HG03442 (cell line): ENCODE measurements around the gene B4GALNT1.
"Not testable (repeated sequence)": the region's sequence is repeated elsewhere in the genome, so short reads cannot be mapped to it uniquely, and the experiment has no call there.

Experiments
- ATAC-seq: cut with Tn5 transposase; IDR thresholded peaks from one replicate; pipeline ENCODE4 v1.9.1; 2021; ENCODE audit warnings: mild to moderate bottlenecking, moderate library complexity; ENCODE audit not compliant: unreplicated experiment

Gene B4GALNT1

GRCh38 chr12:57621497-57622292 is 11.3 kb downstream of the B4GALNT1 start:
- peak; percentile 51 for ATAC-seq

GRCh38 chr12:57620936-57621496 is 12.0 kb downstream of the B4GALNT1 start:
- no peak for ATAC-seq

GRCh38 chr12:57620245-57620935 is 12.6 kb downstream of the B4GALNT1 start:
- ATAC-seq = no peak

- ATAC-seq = no peak
These were observed 13.4 kb downstream of the B4GALNT1 start for GRCh38 chr12:57619434-57620244.

DNA sequence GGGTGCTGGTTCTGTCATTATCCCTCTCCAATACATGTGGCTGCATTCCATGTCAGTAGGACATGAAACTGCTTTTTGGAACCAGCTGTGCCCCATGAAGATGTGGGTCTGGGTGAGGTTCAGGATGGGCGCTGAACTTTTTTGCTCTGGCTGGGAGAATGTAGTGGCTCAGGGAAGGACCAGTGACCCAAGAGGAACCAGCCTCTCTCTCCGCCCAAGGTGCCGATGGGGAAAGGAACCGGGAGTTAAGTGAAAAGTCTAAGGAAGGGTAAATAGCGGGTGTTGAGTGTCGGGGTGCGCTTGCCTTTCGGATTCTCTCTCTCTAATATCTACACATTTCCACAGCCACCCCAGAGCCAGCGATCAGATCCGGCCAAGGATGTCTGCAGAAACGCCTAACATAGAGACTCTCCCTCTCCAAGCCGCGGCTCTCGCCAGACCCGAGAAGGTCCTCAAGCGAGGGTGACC is 14.0 kb downstream of the B4GALNT1 start:
- ATAC-seq = no peak

DNA sequence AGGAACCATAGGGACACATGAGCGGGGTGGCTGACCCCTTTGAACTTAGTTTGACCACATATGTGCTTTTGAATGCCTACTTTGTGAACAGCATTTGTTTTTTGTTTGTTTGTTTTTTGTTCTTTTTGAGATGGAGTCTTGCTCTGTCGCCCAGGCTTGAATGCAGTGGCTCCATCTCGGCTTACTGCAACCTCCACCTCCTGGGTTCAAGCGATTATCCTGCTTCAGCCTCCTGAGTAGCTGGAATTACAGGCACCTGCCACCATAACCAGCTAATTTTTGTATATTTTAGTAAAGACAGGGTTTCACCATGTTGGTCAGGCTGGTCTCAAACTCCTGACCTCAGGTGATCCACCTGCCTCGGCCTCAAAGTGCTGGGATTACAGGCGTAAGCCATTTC is 14.6 kb downstream of the B4GALNT1 start:
- ATAC-seq = not testable (repeated sequence)

DNA sequence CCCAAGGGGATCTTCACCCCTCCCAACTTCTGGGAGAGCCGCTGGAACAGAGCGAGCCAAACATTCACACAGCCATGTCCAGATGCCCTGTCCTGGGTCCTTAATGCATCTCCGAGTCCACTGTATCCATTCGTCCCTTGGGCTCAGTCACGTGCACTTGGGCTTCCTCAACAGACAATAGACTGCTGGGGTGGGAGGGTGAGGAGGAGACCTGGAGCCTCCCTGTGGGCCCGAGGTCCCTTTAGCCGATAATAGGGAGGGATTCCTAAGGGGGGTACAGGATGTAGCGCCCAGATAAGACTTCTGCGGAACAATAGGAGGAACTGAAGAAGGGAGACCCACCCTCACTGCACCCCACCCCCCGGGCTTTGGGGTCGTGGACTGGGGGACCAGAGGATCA is 15.1 kb downstream of the B4GALNT1 start:
- no peak for ATAC-seq

DNA sequence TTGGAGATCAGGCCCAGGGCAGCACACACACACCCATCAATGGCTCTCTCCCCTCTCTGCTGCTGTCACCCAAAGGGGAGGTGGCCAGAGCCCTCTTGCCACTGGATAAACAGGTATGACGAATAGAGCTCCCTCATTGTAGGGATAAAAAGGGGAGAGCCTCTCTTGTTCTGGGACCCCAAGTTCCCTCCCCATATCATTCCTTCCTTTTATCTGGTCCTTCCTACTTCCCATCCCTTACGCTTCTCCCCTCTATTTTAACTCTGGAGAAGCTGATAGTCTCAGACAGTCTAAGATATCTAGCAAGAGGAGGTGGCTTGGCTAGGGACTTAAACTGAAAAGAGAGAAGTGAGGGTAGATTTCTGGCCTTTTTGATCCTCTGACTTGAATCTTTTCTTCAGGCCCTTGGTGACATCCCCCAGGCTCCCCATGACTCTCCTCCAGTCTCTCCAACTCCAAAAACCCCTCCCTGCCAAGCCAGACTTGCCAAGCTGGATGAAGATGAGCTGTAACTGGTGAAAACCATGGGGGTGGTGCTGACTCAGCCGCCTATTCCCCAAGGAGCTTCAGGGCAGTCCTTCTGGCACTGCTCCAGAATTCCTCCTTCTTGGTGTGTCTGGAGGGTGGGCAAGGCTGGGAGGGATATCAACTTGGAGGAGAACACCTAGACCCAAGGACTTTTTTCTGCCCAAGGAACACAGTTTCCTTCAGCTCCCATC is 16.5 kb downstream of the B4GALNT1 start:
- ATAC-seq = no peak

DNA sequence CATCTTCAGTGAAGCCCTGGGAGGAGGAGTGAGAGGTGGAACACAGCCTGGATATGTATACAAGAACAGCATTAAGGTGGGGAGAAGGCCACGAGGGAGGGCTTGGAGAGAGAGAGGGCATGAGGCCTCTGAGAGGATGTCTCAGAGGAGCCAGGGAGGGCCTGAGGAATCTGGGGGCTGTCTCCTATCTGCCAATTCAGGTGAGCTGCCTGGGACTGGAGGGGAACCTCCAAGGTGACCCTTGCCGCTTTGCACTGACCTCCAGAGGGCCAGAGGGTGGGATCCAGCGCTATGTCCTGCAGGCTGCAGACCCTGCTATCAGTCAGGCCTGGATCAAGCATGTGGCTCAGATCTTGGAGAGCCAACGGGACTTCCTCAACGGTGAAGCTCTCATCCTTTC is 17.4 kb downstream of the B4GALNT1 start:
- no peak for ATAC-seq

DNA sequence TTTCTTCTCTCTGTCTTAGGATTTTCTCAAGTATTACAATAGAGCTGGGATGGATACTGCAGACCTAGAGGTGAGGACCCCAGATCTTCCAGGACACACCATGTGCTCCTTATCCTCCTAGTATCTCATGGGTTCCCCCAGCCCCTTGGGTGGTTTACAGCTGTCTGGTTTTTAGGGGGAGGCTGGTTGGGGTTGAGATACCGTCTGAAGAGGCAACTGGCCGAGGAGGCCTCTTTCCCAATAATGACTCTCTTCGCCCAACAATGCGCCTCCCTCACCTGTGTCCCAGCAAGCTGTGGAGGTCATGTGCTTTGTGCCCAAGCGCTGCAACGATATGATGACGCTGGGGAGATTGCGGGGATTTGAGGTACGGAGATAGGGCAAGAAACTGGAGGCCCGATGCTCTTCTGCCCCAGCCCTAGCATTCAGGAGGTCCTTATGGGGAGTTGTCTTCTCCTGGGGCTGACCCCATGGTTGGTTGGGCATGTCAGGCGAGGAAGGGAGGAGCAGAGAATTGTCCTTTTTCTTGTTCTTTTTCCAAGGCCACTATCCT is 18.0 kb downstream of the B4GALNT1 start:
- no peak for ATAC-seq

DNA sequence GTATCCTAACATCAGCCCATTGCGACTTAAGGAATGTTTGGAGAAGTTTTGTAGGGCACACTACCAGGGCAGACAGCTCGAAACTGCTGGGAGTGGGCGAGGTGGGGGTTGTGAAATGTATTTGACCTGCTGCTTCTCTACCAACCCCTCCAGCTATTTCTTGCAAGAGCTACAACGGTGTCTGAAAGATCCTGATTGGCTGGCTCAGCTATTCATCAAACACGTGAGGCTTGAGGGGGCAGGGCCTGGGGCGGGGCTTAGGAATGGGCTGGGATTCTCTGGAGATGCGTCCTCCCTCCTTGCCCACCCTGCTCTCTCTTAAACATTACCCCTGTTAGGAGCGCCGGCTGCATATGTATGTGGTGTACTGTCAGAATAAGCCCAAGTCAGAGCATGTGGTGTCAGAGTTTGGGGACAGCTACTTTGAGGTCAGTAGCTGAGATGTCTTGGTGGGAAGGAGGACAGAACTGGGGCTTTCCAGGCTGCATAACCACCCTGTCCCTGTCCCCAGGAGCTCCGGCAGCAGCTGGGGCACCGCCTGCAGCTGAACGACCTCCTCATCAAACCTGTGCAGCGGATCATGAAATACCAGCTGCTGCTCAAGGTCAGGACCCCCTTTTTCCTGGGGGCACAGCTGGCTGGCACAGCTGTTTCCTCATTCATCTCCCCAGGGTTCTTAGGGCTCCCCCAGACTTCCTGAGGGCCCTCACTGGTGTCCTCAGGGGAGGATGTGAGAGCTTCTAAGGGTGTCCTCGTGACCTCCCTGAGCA is 18.6 kb downstream of the B4GALNT1 start:
- ATAC-seq = peak; percentile 56

- no peak for ATAC-seq
These were observed 19.4 kb downstream of the B4GALNT1 start for GRCh38 chr12:57613427-57614109.

DNA sequence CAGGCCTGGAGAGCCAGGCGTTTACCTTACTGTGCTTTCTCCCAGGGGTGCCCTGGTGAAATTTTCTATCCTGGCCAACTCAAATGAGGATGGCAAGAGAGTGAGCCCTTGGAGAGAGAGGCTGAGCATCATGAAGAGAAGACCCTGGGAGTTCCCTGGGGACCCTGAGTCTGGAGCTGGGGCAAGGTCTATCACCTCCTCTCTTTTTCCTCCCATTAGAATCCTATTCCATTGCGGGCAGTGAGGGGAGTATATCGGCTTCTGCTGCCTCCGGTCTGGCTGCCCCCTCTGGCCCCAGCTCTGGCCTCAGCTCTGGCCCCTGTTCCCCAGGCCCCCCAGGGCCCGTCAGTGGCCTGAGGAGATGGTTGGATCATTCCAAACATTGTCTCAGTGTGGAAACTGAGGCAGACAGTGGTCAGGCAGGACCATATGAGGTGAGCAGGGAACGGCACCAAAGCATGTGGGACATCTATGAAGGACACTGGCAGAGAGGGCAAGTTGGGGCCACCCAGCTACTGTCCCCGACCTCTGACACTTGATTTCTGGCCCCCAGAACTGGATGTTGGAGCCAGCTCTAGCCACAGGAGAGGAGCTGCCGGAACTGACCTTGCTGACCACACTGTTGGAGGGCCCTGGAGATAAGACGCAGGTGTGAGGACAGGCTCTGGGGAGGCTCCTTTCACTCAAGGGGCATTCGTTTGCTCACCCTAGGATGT is 20.1 kb downstream of the B4GALNT1 start:
- ATAC-seq = no peak

DNA sequence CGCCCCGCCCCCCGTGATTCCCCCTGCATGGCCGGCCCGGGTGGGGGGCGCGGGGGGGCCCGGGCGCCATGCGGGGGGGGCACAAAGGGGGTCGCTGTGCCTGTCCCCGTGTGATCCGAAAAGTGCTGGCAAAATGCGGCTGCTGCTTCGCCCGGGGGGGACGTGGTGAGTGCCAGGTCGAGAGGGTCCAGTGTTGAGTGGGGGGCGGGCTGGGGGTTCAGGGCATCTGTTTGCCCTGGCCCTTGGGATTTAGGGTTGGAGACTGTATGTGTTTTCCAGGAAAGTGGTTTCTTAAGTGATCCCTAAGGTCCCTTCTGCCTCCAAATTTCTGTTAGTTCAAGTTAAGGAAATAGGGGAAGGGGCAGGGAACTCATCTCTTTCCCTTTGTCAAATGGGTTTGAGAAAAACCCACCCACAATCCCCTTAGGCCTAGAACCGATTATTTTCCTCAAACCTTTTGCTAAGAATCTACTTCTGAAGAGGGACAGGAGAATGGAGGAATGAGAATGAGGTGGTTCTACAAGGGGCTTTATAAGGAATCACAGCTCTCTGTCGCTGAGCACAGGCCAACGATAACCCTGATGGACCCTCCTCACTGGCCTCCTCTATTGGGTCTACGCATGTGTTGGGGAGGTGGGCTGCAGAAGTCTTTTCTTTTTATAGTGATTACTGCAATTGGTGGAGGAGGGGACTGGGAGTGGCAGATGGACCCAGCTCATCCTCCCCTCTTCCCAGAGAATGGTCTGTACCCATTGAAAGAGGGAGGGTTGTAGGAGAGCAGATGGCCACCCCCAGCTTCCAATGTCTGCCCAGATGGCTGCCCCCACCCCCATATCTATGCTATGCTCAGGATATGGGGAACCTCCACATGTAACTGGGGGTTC is 20.9 kb downstream of the B4GALNT1 start:
- ATAC-seq = no peak

DNA sequence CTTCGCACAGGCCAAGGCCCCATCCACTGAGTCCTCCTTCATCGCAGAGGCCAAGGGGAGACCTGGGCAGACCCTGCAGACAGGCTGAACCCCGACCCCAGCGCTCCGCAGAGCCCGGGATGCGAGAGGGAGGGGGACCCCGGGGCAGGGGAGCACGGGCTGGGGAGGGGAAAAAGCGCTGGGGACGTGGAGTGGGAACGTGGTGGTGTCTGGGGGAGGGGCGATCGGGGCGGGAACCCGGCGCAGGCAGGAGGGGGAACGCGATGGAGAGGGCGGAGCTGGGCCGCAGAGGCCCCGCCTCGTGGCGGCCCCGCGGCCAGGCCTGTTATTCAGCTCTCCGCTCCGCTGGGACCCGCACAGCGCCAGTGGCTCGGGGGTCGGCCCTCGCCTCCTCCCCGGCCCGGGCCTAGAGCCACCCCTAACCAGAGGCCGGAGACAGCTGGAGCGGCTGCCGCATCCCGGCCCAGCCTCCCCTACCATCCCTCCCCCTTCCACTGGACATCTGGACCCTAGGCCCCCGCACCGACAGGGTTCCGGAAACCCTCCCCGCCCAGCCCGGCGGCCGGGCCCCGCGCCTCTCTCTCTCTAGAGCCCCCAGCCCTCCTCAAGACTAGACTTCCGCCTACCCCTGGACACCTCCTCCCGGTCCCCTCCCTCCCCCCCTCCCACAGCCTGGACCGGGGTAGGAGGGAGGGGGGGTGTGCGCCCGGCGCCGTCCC is 21.7 kb downstream of the B4GALNT1 start, which contains the start of gene ARHGEF25:
ARHGEF25 (plus strand) TSS at position 328 of the 719 bp plus-strand sequence. CDS start 460 bp downstream, outside the sequence.
- ATAC-seq = no peak

GRCh38 chr12:57610554-57611107 is 22.4 kb downstream of the B4GALNT1 start:
- no peak for ATAC-seq
